DOHH2 (cell line): ENCODE measurements around the gene EID3.

Experiments
- H3F3A ChIP-seq: fragments of 200-600 bp; sonication (generic), shearing (Covaris generic); 2 replicates; pipeline ENCODE4 v1.6.0; 2016; ENCODE audit warnings: antibody characterized with exemption, mild to moderate bottlenecking; ENCODE audit not compliant: control insufficient read depth, insufficient read depth
- H3K27ac ChIP-seq: fragments of 200-600 bp; sonication (generic); 2 replicates; pipeline ENCODE4 v1.5.1; 2014; ENCODE audit warnings: low read depth, mild to moderate bottlenecking, low read length, moderate library complexity
- H3K27me3 ChIP-seq: fragments of 200-600 bp; sonication (generic); 2 replicates; pipeline ENCODE4 v1.6.1; 2014; ENCODE audit warnings: mild to moderate bottlenecking, low read length, mixed read lengths; ENCODE audit not compliant: control insufficient read depth
- H3K36me3 ChIP-seq: fragments of 200-600 bp; sonication (generic); 2 replicates; pipeline ENCODE4 v1.6.1; 2014; ENCODE audit warnings: mild to moderate bottlenecking, low read length, moderate library complexity, mixed read lengths; ENCODE audit not compliant: control insufficient read depth
- H3K4me1 ChIP-seq: fragments of 200-600 bp; sonication (generic); 2 replicates; pipeline ENCODE4 v1.6.1; 2014; ENCODE audit warnings: mild to moderate bottlenecking, low read length, mixed read lengths; ENCODE audit not compliant: control insufficient read depth
- H3K4me2 ChIP-seq: fragments of 200-600 bp; sonication (generic); 2 replicates; pipeline ENCODE4 v1.6.0; 2014; ENCODE audit warnings: mild to moderate bottlenecking, low read length, moderate library complexity
- H3K4me3 ChIP-seq: fragments of 200-600 bp; sonication (generic); 2 replicates; pipeline ENCODE4 v1.5.1; 2014; ENCODE audit warnings: mild to moderate bottlenecking, low read length, mixed read lengths
- H3K79me2 ChIP-seq: fragments of 200-600 bp; sonication (generic); 2 replicates; pipeline ENCODE4 v1.6.1; 2014; ENCODE audit warnings: mild to moderate bottlenecking, low read length, mixed read lengths; ENCODE audit not compliant: control insufficient read depth
- H3K9me2 ChIP-seq: fragments of 200-600 bp; sonication (generic); replicated peaks from 2 replicates; pipeline ENCODE4 v1.6.1; 2014; ENCODE audit warnings: mild to moderate bottlenecking, low read length, mixed read lengths; ENCODE audit not compliant: control insufficient read depth
- H3K9me3 ChIP-seq: fragments of 200-600 bp; sonication (generic); 2 replicates; pipeline ENCODE4 v1.6.1; 2014; ENCODE audit warnings: antibody characterized with exemption, low read length, mixed read lengths; ENCODE audit not compliant: control insufficient read depth, insufficient read depth
- H4K20me1 ChIP-seq: fragments of 200-600 bp; sonication (generic); 2 replicates; pipeline ENCODE4 v1.6.0; 2014; ENCODE audit warnings: low read depth, mild to moderate bottlenecking, antibody characterized with exemption, low read length, moderate library complexity; ENCODE audit not compliant: control insufficient read depth, insufficient read depth
- CTCF ChIP-seq: fragments of 200-600 bp; sonication (generic); IDR thresholded peaks from one replicate; pipeline ENCODE4 v1.5.1; 2014; ENCODE audit warnings: antibody characterized with exemption, mild to moderate bottlenecking, low read depth, low read length; ENCODE audit not compliant: poor library complexity, severe bottlenecking
- EZH2phosphoT487 ChIP-seq: fragments of 200-600 bp; sonication (generic); IDR thresholded peaks from 2 replicates; pipeline ENCODE4 v1.6.1; 2017; ENCODE audit warnings: borderline replicate concordance, mild to moderate bottlenecking, antibody characterized with exemption, low read length, moderate library complexity, mixed read lengths

Gene EID3

GRCh38 chr12:104303538-104304151 is at the start of gene EID3:
EID3 (plus strand) TSS chr12:104303739; CDS start chr12:104303935, 196 bp downstream.
- no peaks in the 10 kb centered on the region for H3K9me2 ChIP-seq
- H3K27ac ChIP-seq = no peak within 1 kb of the TSS
- peaks cover 8% of the 10 kb centered on the region; the same call in 1 of the 2 replicates for H4K20me1 ChIP-seq
- no peaks in the 10 kb centered on the region for H3K27me3 ChIP-seq
- H3K9me3 ChIP-seq = no peaks in the 10 kb centered on the region
- no peaks in the 10 kb centered on the region for H3K4me1 ChIP-seq
- H3K4me2 ChIP-seq = no peak within 1 kb of the TSS
- H3K79me2 ChIP-seq = peaks cover 99% of the 10 kb centered on the region
- H3K36me3 ChIP-seq = peaks cover 69% of the 10 kb centered on the region
- H3K4me3 ChIP-seq = no peak within 1 kb of the TSS
- H3F3A ChIP-seq = no peaks in the 10 kb centered on the region
- TF ChIP-seq EZH2phosphoT487 (no peak), CTCF (no peak)

- Histone ChIP-seq H3K9me3 (no peaks in the 10 kb centered on the region), H3K79me2 (no peaks in the 10 kb centered on the region), H3F3A (0 out of 2 replicates have a peak, but pooled peaks cover 4% of the 10 kb centered on the region), H3K4me3 (no peak overlapping the region), H3K4me2 (no peak overlapping the region), H3K4me1 (peaks cover 15% of the 10 kb centered on the region), H4K20me1 (no peaks in the 10 kb centered on the region), H3K36me3 (no peaks in the 10 kb centered on the region), H3K27ac (no peak overlapping the region), H3K9me2 (no peaks in the 10 kb centered on the region), H3K27me3 (no peaks in the 10 kb centered on the region)
- TF ChIP-seq EZH2phosphoT487 (no peak), CTCF (no peak)
Measured at GRCh38 chr12:104257913-104258472, 45.5 kb upstream of the EID3 start.

GRCh38 chr12:104258476-104259067 is 45.0 kb upstream of the EID3 start:
- Histone ChIP-seq H3K4me2 (no peak overlapping the region), H3K9me2 (no peaks in the 10 kb centered on the region), H3K36me3 (no peaks in the 10 kb centered on the region), H3F3A (0 out of 2 replicates have a peak, but pooled peaks cover 4% of the 10 kb centered on the region), H3K9me3 (no peaks in the 10 kb centered on the region), H3K27me3 (no peaks in the 10 kb centered on the region), H3K4me3 (no peak overlapping the region), H3K27ac (no peak overlapping the region), H3K79me2 (no peaks in the 10 kb centered on the region), H4K20me1 (no peaks in the 10 kb centered on the region), H3K4me1 (peaks cover 9% of the 10 kb centered on the region)
- no peak for TF ChIP-seq CTCF
- TF ChIP-seq EZH2phosphoT487 = no peak
